Measurements from ENCODE around the gene ADORA2B.
A peak's percentile ranks its signal among the peaks of the same experiment; 100 is the strongest.
"Not testable (repeated sequence)": the region's sequence is repeated elsewhere in the genome, so short reads cannot be mapped to it uniquely, and the experiment has no call there.

Gene ADORA2B

GRCh38 chr17:15936481-15936880 is 8.4 kb upstream of the ADORA2B start:
- H3K4me1 Mint-ChIP-seq (ENCODE audit: low read depth); H3K9me3 Mint-ChIP-seq; H3K4me3 Mint-ChIP-seq; H3K27ac Mint-ChIP-seq; H3K36me3 Mint-ChIP-seq (ENCODE audit: low read depth): not testable (repeated sequence)
- peaks cover 17% of the 10 kb centered on the region for H3K27me3 Mint-ChIP-seq

- Mint-ChIP-seq H3K4me1 (ENCODE audit: low read depth) (peaks cover 18% of the 10 kb centered on the region), H3K36me3 (ENCODE audit: low read depth) (no peaks in the 10 kb centered on the region), H3K27me3 (peaks cover 45% of the 10 kb centered on the region), H3K27ac (no peak overlapping the region), H3K9me3 (no peaks in the 10 kb centered on the region), H3K4me3 (no peak overlapping the region)
These were observed 3.1 kb upstream of the ADORA2B start for GRCh38 chr17:15941781-15942180.

GRCh38 chr17:15942207-15942833 is 2.6 kb upstream of the ADORA2B start:
- H3K36me3 Mint-ChIP-seq (ENCODE audit: low read depth), result no peaks in the 10 kb centered on the region
- H3K27ac Mint-ChIP-seq, result no peak overlapping the region
- H3K27me3 Mint-ChIP-seq, result peaks cover 48% of the 10 kb centered on the region
- no peak overlapping the region for H3K4me3 Mint-ChIP-seq
- H3K4me1 Mint-ChIP-seq (ENCODE audit: low read depth), result peaks cover 23% of the 10 kb centered on the region
- H3K9me3 Mint-ChIP-seq, result no peaks in the 10 kb centered on the region

- H3K4me3 Mint-ChIP-seq, result peak overlapping the region; percentile 75
- no peaks in the 10 kb centered on the region for H3K36me3 Mint-ChIP-seq (ENCODE audit: low read depth)
- peaks cover 49% of the 10 kb centered on the region for H3K27me3 Mint-ChIP-seq
- no peaks in the 10 kb centered on the region for H3K9me3 Mint-ChIP-seq
- peaks cover 24% of the 10 kb centered on the region for H3K4me1 Mint-ChIP-seq (ENCODE audit: low read depth)
- H3K27ac Mint-ChIP-seq, result peak overlapping the region; percentile 33
These were observed 765 bp upstream of the ADORA2B start for GRCh38 chr17:15943971-15944758.

GRCh38 chr17:15945527-15946191 is 729 bp downstream of the ADORA2B start:
- Mint-ChIP-seq H3K27ac (peak overlapping the region; percentile 55), H3K9me3 (no peaks in the 10 kb centered on the region), H3K36me3 (ENCODE audit: low read depth) (no peaks in the 10 kb centered on the region), H3K4me1 (ENCODE audit: low read depth) (peaks cover 24% of the 10 kb centered on the region), H3K27me3 (peaks cover 41% of the 10 kb centered on the region), H3K4me3 (peak overlapping the region; percentile 75)

- peak overlapping the region; percentile 66 for H3K4me3 Mint-ChIP-seq
- H3K27me3 Mint-ChIP-seq, result peaks cover 35% of the 10 kb centered on the region
- no peaks in the 10 kb centered on the region for H3K9me3 Mint-ChIP-seq
- H3K4me1 Mint-ChIP-seq (ENCODE audit: low read depth), result peaks cover 24% of the 10 kb centered on the region
- no peaks in the 10 kb centered on the region for H3K36me3 Mint-ChIP-seq (ENCODE audit: low read depth)
- no peak overlapping the region for H3K27ac Mint-ChIP-seq
These were observed 1.7 kb downstream of the ADORA2B start for GRCh38 chr17:15946611-15947120.

- no peaks in the 10 kb centered on the region for H3K9me3 Mint-ChIP-seq
- no peaks in the 10 kb centered on the region for H3K36me3 Mint-ChIP-seq (ENCODE audit: low read depth)
- peaks cover 24% of the 10 kb centered on the region for H3K4me1 Mint-ChIP-seq (ENCODE audit: low read depth)
- no peak overlapping the region for H3K27ac Mint-ChIP-seq
- peaks cover 35% of the 10 kb centered on the region for H3K27me3 Mint-ChIP-seq
- no peak overlapping the region for H3K4me3 Mint-ChIP-seq
These were observed 2.3 kb downstream of the ADORA2B start for GRCh38 chr17:15947271-15947670.

- Mint-ChIP-seq H3K4me1 (ENCODE audit: low read depth) (peaks cover 24% of the 10 kb centered on the region), H3K27ac (no peak overlapping the region), H3K27me3 (peaks cover 28% of the 10 kb centered on the region), H3K4me3 (no peak overlapping the region), H3K9me3 (no peaks in the 10 kb centered on the region), H3K36me3 (ENCODE audit: low read depth) (no peaks in the 10 kb centered on the region)
These were observed 3.2 kb downstream of the ADORA2B start for GRCh38 chr17:15947976-15948752.

GRCh38 chr17:15951368-15952047 is 6.6 kb downstream of the ADORA2B start:
- peaks cover 16% of the 10 kb centered on the region for H3K4me1 Mint-ChIP-seq (ENCODE audit: low read depth)
- peaks cover 16% of the 10 kb centered on the region for H3K27me3 Mint-ChIP-seq
- no peak overlapping the region for H3K27ac Mint-ChIP-seq
- no peaks in the 10 kb centered on the region for H3K36me3 Mint-ChIP-seq (ENCODE audit: low read depth)
- H3K9me3 Mint-ChIP-seq, result no peaks in the 10 kb centered on the region
- H3K4me3 Mint-ChIP-seq, result no peak overlapping the region

- no peak overlapping the region for H3K27ac Mint-ChIP-seq
- peaks cover 16% of the 10 kb centered on the region for H3K4me1 Mint-ChIP-seq (ENCODE audit: low read depth)
- no peaks in the 10 kb centered on the region for H3K36me3 Mint-ChIP-seq (ENCODE audit: low read depth)
- H3K9me3 Mint-ChIP-seq, result no peaks in the 10 kb centered on the region
- H3K4me3 Mint-ChIP-seq, result no peak overlapping the region
- peaks cover 14% of the 10 kb centered on the region for H3K27me3 Mint-ChIP-seq
These were observed 7.2 kb downstream of the ADORA2B start for GRCh38 chr17:15952048-15952532.

- H3K4me1 Mint-ChIP-seq (ENCODE audit: low read depth), result peaks cover 23% of the 10 kb centered on the region
- peaks cover 10% of the 10 kb centered on the region for H3K27me3 Mint-ChIP-seq
- H3K27ac Mint-ChIP-seq, result no peak overlapping the region
- H3K9me3 Mint-ChIP-seq, result no peaks in the 10 kb centered on the region
- no peak overlapping the region for H3K4me3 Mint-ChIP-seq
- H3K36me3 Mint-ChIP-seq (ENCODE audit: low read depth), result no peaks in the 10 kb centered on the region
These were observed 8.2 kb downstream of the ADORA2B start for GRCh38 chr17:15952916-15953790.

- H3K27me3 Mint-ChIP-seq, result peaks cover 15% of the 10 kb centered on the region
- H3K36me3 Mint-ChIP-seq (ENCODE audit: low read depth), result no peaks in the 10 kb centered on the region
- H3K4me1 Mint-ChIP-seq (ENCODE audit: low read depth), result peaks cover 34% of the 10 kb centered on the region
- H3K4me3 Mint-ChIP-seq, result no peak overlapping the region
- no peaks in the 10 kb centered on the region for H3K9me3 Mint-ChIP-seq
- no peak overlapping the region for H3K27ac Mint-ChIP-seq
These were observed 9.3 kb downstream of the ADORA2B start for GRCh38 chr17:15954222-15954621.

GRCh38 chr17:15955793-15956541 is 11.0 kb downstream of the ADORA2B start:
- no peaks in the 10 kb centered on the region for H3K36me3 Mint-ChIP-seq (ENCODE audit: low read depth)
- H3K9me3 Mint-ChIP-seq, result no peaks in the 10 kb centered on the region
- peaks cover 41% of the 10 kb centered on the region for H3K4me1 Mint-ChIP-seq (ENCODE audit: low read depth)
- peaks cover 15% of the 10 kb centered on the region for H3K27me3 Mint-ChIP-seq
- H3K27ac Mint-ChIP-seq, result no peak overlapping the region
- H3K4me3 Mint-ChIP-seq, result no peak overlapping the region
